Measurements from ENCODE around the gene SALL3. TPM values are rescaled to one million over a fixed set of nuclear protein-coding genes. Genes with fewer than 3 reads are reported as not detected.

Gene SALL3
- total and polyA plus RNA-seq, 9 donors: 0.13 to 0.15 TPM; not detected in 7

DNA sequence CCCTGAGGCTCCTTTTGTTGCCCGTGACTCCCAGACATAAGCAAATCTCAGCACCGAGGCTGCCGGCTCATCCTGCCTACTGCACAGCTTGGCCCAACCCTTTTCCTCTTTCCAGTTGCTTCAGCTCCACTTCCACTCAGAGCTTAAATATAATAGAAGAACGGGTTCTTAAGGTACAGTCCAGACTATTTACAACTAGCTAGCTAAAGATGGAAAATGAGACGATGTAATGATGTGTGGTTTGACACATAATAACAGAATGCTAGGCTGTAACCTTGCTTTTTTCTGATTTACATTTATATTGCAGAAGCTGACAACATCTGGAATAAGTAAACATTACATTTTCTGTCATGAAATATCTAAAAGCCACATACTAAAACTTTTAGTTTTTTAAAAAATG, 62.7 kb downstream of the SALL3 start:
- Histone ChIP-seq H3K36me3 (no peaks in the 10 kb centered on the region), H3K9me3 (no peaks in the 10 kb centered on the region), H3K27me3 (no peaks in the 10 kb centered on the region), H3K4me3 (no peak overlapping the region), H3K4me1 (ENCODE audit: insufficient read depth) (no peaks in the 10 kb centered on the region), H3K27ac (no peak overlapping the region)
- no peak for DNase-seq
- intact Hi-C loops (cut with DNase I): no loop called here
- WGBS, 3 donors: 60 to 65% (median 63%) methylated on average over 5 of the region's 5 CpGs
- TF ChIP-seq POLR2A (IDR thresholded peaks at IDR 0.05): no peak
- TF ChIP-seq EP300 (IDR thresholded peaks at IDR 0.05): no peak
- TF ChIP-seq, protein P1, sequence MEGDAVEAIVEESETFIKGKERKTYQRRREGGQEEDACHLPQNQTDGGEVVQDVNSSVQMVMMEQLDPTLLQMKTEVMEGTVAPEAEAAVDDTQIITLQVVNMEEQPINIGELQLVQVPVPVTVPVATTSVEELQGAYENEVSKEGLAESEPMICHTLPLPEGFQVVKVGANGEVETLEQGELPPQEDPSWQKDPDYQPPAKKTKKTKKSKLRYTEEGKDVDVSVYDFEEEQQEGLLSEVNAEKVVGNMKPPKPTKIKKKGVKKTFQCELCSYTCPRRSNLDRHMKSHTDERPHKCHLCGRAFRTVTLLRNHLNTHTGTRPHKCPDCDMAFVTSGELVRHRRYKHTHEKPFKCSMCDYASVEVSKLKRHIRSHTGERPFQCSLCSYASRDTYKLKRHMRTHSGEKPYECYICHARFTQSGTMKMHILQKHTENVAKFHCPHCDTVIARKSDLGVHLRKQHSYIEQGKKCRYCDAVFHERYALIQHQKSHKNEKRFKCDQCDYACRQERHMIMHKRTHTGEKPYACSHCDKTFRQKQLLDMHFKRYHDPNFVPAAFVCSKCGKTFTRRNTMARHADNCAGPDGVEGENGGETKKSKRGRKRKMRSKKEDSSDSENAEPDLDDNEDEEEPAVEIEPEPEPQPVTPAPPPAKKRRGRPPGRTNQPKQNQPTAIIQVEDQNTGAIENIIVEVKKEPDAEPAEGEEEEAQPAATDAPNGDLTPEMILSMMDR (IDR thresholded peaks at IDR 0.05): no peak

DNA sequence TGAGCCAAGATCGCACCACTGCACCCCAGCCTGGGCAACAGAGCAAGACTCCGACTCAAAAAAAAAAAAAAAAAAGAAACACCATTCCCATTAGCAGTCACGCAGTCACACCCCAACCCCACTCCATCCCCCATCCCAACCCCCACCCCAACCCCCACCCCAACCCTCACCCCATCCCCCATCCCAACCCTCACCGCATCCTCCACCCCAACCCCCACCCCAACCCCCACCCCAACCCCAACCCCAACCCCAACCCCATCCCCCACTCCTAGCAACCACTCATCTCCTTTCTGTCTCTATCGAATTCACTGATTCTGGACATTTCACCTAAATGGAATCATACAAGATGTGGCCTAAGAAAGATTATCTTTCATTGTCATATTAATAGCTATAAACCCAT, 63.7 kb downstream of the SALL3 start:
- TF ChIP-seq POLR2A (IDR thresholded peaks at IDR 0.05): no peak
- TF ChIP-seq EP300 (IDR thresholded peaks at IDR 0.05): no peak
- TF ChIP-seq, protein P1 (IDR thresholded peaks at IDR 0.05): no peak
- intact Hi-C loops (cut with DNase I): no loop called here
- Histone ChIP-seq H3K27ac (no peak overlapping the region), H3K4me3 (no peak overlapping the region), H3K9me3 (no peaks in the 10 kb centered on the region), H3K27me3 (no peaks in the 10 kb centered on the region), H3K36me3 (no peaks in the 10 kb centered on the region), H3K4me1 (ENCODE audit: insufficient read depth) (no peaks in the 10 kb centered on the region)
- WGBS, 3 donors: 88 to 99% (median 94%) methylated on average over 4 to 5 of the region's 5 CpGs
- no peak for DNase-seq

GRCh38 chr18:79046522-79046921, 66.9 kb downstream of the SALL3 start:
- WGBS, 3 donors: 45 to 63% (median 51%) methylated on average over 14 of the region's 14 CpGs
- no peak for DNase-seq
- intact Hi-C loops (cut with DNase I): no loop called here
- Histone ChIP-seq H3K27me3 (no peaks in the 10 kb centered on the region), H3K36me3 (no peaks in the 10 kb centered on the region), H3K9me3 (no peaks in the 10 kb centered on the region), H3K4me3 (no peak overlapping the region), H3K27ac (no peak overlapping the region), H3K4me1 (ENCODE audit: insufficient read depth) (no peaks in the 10 kb centered on the region)
- TF ChIP-seq POLR2A (IDR thresholded peaks at IDR 0.05): no peak
- TF ChIP-seq, protein P1 (IDR thresholded peaks at IDR 0.05): no peak
- TF ChIP-seq EP300 (IDR thresholded peaks at IDR 0.05): no peak

DNA sequence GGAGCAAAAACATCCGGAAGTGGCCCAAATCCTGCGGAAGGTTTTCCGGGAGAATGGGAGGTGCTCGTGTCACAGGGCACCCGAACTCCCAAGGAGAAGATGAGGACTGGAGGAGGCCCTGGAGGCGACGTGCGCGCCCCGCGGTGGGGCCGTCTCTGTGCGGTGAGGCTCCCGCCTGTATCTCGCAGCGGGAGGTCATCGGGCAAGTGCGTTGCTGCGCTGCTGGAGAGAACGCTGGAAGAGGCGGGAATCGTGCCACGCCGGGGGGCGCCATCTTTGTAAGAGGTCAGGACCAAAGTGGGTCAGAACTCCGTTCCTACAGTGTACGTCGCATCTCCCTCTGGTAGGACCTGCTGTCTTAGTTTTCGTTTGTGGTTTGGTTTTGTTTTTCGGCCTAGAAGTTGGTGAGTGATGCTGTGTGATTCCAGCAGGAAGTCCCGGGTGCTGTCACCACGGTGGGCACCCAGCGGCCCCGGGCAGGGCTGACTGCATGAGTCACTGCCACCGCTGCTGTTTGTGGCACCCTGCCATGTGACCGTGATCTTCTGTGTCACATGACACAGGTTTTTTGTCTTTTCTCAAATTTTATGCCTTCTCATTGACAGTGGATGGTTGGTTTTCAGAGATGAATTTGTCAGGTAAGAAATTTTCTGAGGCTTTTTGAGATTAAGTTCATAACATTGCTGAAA, 68.1 kb downstream of the SALL3 start:
- WGBS, 3 donors: 94% methylated on average over 36 of the region's 36 CpGs
- H3K27ac ChIP-seq: no peak overlapping the region
- H3K9me3 ChIP-seq: no peaks in the 10 kb centered on the region
- DNase-seq: no peak
- H3K4me3 ChIP-seq: no peak overlapping the region
- no peaks in the 10 kb centered on the region for H3K36me3 ChIP-seq
- intact Hi-C loops (cut with DNase I): no loop called here
- no peaks in the 10 kb centered on the region for H3K4me1 ChIP-seq (ENCODE audit: insufficient read depth)
- TF ChIP-seq EP300 (IDR thresholded peaks at IDR 0.05) (no peak), POLR2A (IDR thresholded peaks at IDR 0.05) (no peak)
- TF ChIP-seq, protein P1 (IDR thresholded peaks at IDR 0.05): no peak
- no peaks in the 10 kb centered on the region for H3K27me3 ChIP-seq

Data from ovary (tissue), 9 donors.